ENCODE data around the gene IFIT3.

IFIT3 gene

GRCh38 chr10:89327803-89328441 lies at the start of gene IFIT3:
Gene IFIT3 (plus strand): TSS chr10:89327997. CDS start chr10:89328074, 77 bp downstream.
- TF ChIP-seq CTCF (conservative IDR thresholded peaks at IDR 0.05) (peak; percentile 8), ZFX (IDR thresholded peaks at IDR 0.05) (no peak)
- H3K27ac ChIP-seq, result no peak within 1 kb of the TSS; the same call in 1 of the 2 replicates

GRCh38 chr10:89278034-89278535 lies 49.7 kb upstream of the IFIT3 start:
- no peak overlapping the region for H3K27ac ChIP-seq
- TF ChIP-seq CTCF (conservative IDR thresholded peaks at IDR 0.05), result no peak
- TF ChIP-seq ZFX (IDR thresholded peaks at IDR 0.05), result no peak

GRCh38 chr10:89278900-89279392 lies 48.9 kb upstream of the IFIT3 start:
- TF ChIP-seq CTCF (conservative IDR thresholded peaks at IDR 0.05) (no peak), ZFX (IDR thresholded peaks at IDR 0.05) (no peak)
- H3K27ac ChIP-seq, result no peak overlapping the region

- TF ChIP-seq CTCF (conservative IDR thresholded peaks at IDR 0.05), result no peak
- no peak for TF ChIP-seq ZFX (IDR thresholded peaks at IDR 0.05)
- no peak overlapping the region for H3K27ac ChIP-seq
Observed at GRCh38 chr10:89279421-89279869, 48.4 kb upstream of the IFIT3 start.

GRCh38 chr10:89280508-89280907 lies 47.3 kb upstream of the IFIT3 start:
- H3K27ac ChIP-seq, result no peak overlapping the region
- TF ChIP-seq ZFX (IDR thresholded peaks at IDR 0.05) (no peak), CTCF (conservative IDR thresholded peaks at IDR 0.05) (no peak)

GRCh38 chr10:89281606-89282395 lies 46.0 kb upstream of the IFIT3 start:
- no peak overlapping the region for H3K27ac ChIP-seq
- TF ChIP-seq ZFX (IDR thresholded peaks at IDR 0.05) (no peak), CTCF (conservative IDR thresholded peaks at IDR 0.05) (no peak)

Data from C4-2B (cell line).